Measurements from ENCODE around the gene HLA-DOB.

- TF ChIP-seq CTCF (conservative IDR thresholded peaks at IDR 0.05 in 1 of 2, IDR thresholded peaks at IDR 0.05 in 1 of 2; ENCODE audit: low read depth in 1 of 2, low read length in 2 of 2) = no peak
- TF ChIP-seq EZH2 (IDR thresholded peaks at IDR 0.05; ENCODE audit: low read length, missing control alignments) = no peak
Observed at GRCh38 chr6:32830017-32830416, 13.2 kb upstream of the HLA-DOB start.
